HepG2 (cell line): ENCODE data around the gene RPS25. TPM values are rescaled to one million over a fixed set of nuclear protein-coding genes. Genes with fewer than 3 reads are reported as not detected.
"Not testable (repeated sequence)": the region's sequence is repeated elsewhere in the genome, so short reads cannot be mapped to it uniquely, and the experiment has no call there.

Source experiments
- ATAC-seq: fragments of 200-7000 bp; cut with Tn5 transposase; 3 replicates; pipeline ENCODE4 v1.9.1; 2020; ENCODE audit warnings: mild to moderate bottlenecking, moderate library complexity
- BruUV-seq: library from RNA; stranded (reverse); fragments of 400-500 nt; replicated peaks from 2 replicates; lab custom pipeline; 2021; lab: Mats Ljungman, UMichigan
- CTCF ChIA-PET: fragments of 300-600 bp; formaldehyde crosslinking; extraction: SDS; loops from one replicate; lab custom pipeline; 2021; ENCODE audit warnings: low total read pairs, inconsistent platforms, low intra/inter-chr PET ratio; lab: Yijun Ruan, JAX
- POLR2A ChIA-PET: fragments of 350-600 bp; sonication (Branson Sonifier 250); formaldehyde crosslinking; loops from one replicate; lab custom pipeline; 2020; ENCODE audit warnings: antibody characterized with exemption, inconsistent platforms; lab: Yijun Ruan, JAX
- DNase-seq: peaks from one replicate; pipeline ENCODE4 v3.0.0-alpha.2; 2015; ENCODE audit warnings: low spot score
- FAIRE-seq: peaks from 3 replicates; lab custom pipeline; 2011; peaks lifted over from hg19 to GRCh38; lab: Jason Lieb, UNC
- H2AFZ ChIP-seq: one replicate; pipeline ENCODE4 v1.6.1; 2011; ENCODE audit warnings: low read length, inconsistent platforms
- H3K27ac ChIP-seq: fragments of 300-600 bp; 3 replicates; pipeline ENCODE4 v1.8.0; 2011; ENCODE audit warnings: mixed run types, mild to moderate bottlenecking, mixed read lengths, low read length, inconsistent platforms; ENCODE audit not compliant: insufficient read depth; ENCODE audit errors: extremely low read length
- H3K27me3 ChIP-seq, 2 experiments: fragments of 200-600 bp in 1 of 2; 2 replicates in 1 of 2; 3 replicates in 1 of 2; pipeline versions ENCODE4 v1.6.0 to v1.8.0; 2011; ENCODE audit warnings: low read length in 2 of 2, mild to moderate bottlenecking in 2 of 2, moderate library complexity in 2 of 2, inconsistent platforms in 1 of 2; ENCODE audit not compliant: insufficient read depth in 2 of 2, control insufficient read depth in 1 of 2
- H3K36me3 ChIP-seq, 2 experiments: fragments of 200-600 bp in 1 of 2; replicated peaks in 1 of 2; 2 replicates in 1 of 2; 3 replicates in 1 of 2; pipeline versions ENCODE4 v1.5.1 to v1.8.0; 2011; ENCODE audit warnings: low read length in 2 of 2, inconsistent platforms in 1 of 2; ENCODE audit not compliant: insufficient read depth in 2 of 2, control insufficient read depth in 1 of 2
- H3K4me1 ChIP-seq: 2 replicates; pipeline ENCODE4 v1.5.1; 2012; ENCODE audit warnings: low read length, inconsistent platforms; ENCODE audit not compliant: insufficient read depth
- H3K4me2 ChIP-seq: 2 replicates; pipeline ENCODE4 v1.6.0; 2011; ENCODE audit warnings: low read depth, low read length, inconsistent platforms
- H3K4me3 ChIP-seq, 3 experiments: fragments of 200-600 bp in 1 of 3; sonication (generic), shearing (Covaris generic) in 1 of 3; replicated peaks in 1 of 3; 2 replicates each; pipeline ENCODE4 v1.5.1; 2011 to 2016; ENCODE audit warnings: low read length in 3 of 3, inconsistent platforms in 2 of 3, low read depth in 2 of 3, mild to moderate bottlenecking in 2 of 3, control low read depth in 1 of 3, mixed read lengths in 1 of 3; ENCODE audit not compliant: insufficient read depth in 1 of 3
- H3K79me2 ChIP-seq: one replicate; pipeline ENCODE4 v1.6.1; 2011; ENCODE audit warnings: low read length, inconsistent platforms; ENCODE audit not compliant: insufficient read depth
- H3K9ac ChIP-seq: 2 replicates; pipeline ENCODE4 v1.6.0; 2011; ENCODE audit warnings: mild to moderate bottlenecking, low read depth, low read length, inconsistent platforms; ENCODE audit not compliant: insufficient read depth
- H3K9me3 ChIP-seq: 2 replicates; pipeline ENCODE4 v1.5.1; 2012; ENCODE audit warnings: mild to moderate bottlenecking, low read length
- H4K20me1 ChIP-seq: 2 replicates; pipeline ENCODE4 v1.6.0; 2011; ENCODE audit warnings: inconsistent platforms, mild to moderate bottlenecking, low read length, moderate library complexity; ENCODE audit not compliant: insufficient read depth
- JDP2 ChIP-seq: sonication (generic); formaldehyde crosslinking; IDR thresholded peaks from 2 replicates; pipeline ENCODE4 v1.8.1; 2022; ENCODE audit warnings: missing genetic modification reagents, borderline replicate concordance
- MXI1 ChIP-seq: IDR thresholded peaks from 3 replicates; pipeline ENCODE4 v1.6.1; 2012; ENCODE audit warnings: low read depth, low read length, inconsistent platforms, borderline replicate concordance
- NKX3-1 ChIP-seq: sonication (generic); formaldehyde crosslinking; IDR thresholded peaks from 2 replicates; pipeline ENCODE4 v1.5.0; 2020; ENCODE audit warnings: missing genetic modification reagents
- RFX5 ChIP-seq: IDR thresholded peaks from 2 replicates; pipeline ENCODE4 v1.6.1; 2011; ENCODE audit warnings: low read depth, low read length, improper control_type of control experiment
- ZFP90 ChIP-seq: sonication (generic); formaldehyde crosslinking; IDR thresholded peaks from 2 replicates; pipeline ENCODE4 v1.8.0; 2022; ENCODE audit warnings: missing genetic modification reagents, mild to moderate bottlenecking, inconsistent platforms, borderline replicate concordance
- WGBS: methylation state at CpG from one replicate; pipeline ENCODE4 v1.1.6; 2017; ENCODE audit warnings: low lambda C conversion rate; 5-methylcytosine and 5-hydroxymethylcytosine counted together
- in situ Hi-C: cut with HindIII; loops from 2 replicates; pipeline ENCODE4 v1.10.0; 2017; ENCODE audit warnings: low pct_unique_long_range_greater_than_20kb; ENCODE audit not compliant: extremely low pct_ligation_motif_present
- intact Hi-C: fragments of 100-400 bp; cut with micrococcal nuclease; formaldehyde crosslinking; loops from one replicate; pipeline ENCODE4 v1.10.0; 2022; ENCODE audit not compliant: unreplicated experiment
- polyA plus RNA-seq, 8 experiments: library from polyadenylated mRNA; depleted of rRNA in 3 of 8; stranded (reverse) in 7 of 8; unstranded in 1 of 8; fragments of >200 nt; fragmentation: Illumina TruSeq in 4 of 8; extraction: Trizol in 4 of 8; gene quantifications; 2 replicates each; pipeline versions ENCODE4 v1.2.1 to v1.2.3, GENCODE V29; 2011 to 2016; ENCODE audit warnings: low read depth in 4 of 8, missing spikeins in 1 of 8, mixed read lengths in 1 of 8; ENCODE audit not compliant: insufficient read depth in 1 of 8
- total RNA-seq, 5 experiments: library from RNA; depleted of rRNA; stranded (reverse); fragments of >200 nt; fragmentation: Illumina TruSeq; extraction: Trizol; gene quantifications; 2 replicates each; pipeline ENCODE4 v1.2.3, GENCODE V29; 2016; ENCODE audit warnings: low read depth in 1 of 5

RPS25 gene
- total and polyA plus RNA-seq, 2 of the 13 experiments (the other 11 are each of a cell fraction or from before 2014, with no cell fraction given): 839 to 1,415 TPM

DNA sequence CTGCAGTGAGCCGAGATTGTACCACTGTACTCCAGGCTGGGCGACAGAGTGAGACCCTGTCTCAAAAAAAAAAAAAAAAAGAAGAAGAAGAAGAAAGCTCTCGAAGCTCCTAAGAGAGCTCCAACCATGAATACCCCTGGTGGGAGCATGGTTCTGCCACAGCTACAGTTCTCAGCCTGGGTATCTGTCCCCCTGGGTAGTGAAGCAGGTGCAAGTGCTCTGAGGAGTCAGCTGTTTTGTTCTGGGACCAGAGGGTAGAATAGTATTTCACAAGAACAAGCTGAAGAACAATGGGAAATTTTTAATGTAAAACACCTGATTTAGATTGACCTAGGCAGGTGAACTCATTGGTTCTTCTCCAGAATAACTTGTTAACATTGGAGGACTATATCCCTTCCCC, 43.1 kb upstream of the RPS25 start:
- Histone ChIP-seq H4K20me1 (no peaks in the 10 kb centered on the region), H3K9ac (no peak overlapping the region), H3K9me3 (no peaks in the 10 kb centered on the region), H3K4me2 (no peak overlapping the region), H3K79me2 (peaks cover 4% of the 10 kb centered on the region), H3K27ac (no peak overlapping the region), H3K4me3 (no peak overlapping the region), H3K36me3 (no peaks in the 10 kb centered on the region), H2AFZ (no peak overlapping the region), H3K4me1 (peaks cover 14% of the 10 kb centered on the region; the same call in 1 of the 2 replicates), H3K27me3 (no peaks in the 10 kb centered on the region)
- no peak for DNase-seq
- CTCF ChIA-PET: no interaction called here
- POLR2A ChIA-PET: no interaction called here
- BruUV-seq: no TSS peak
- no peak for FAIRE-seq
- WGBS: 98% methylated on average over 3 of the region's 3 CpGs
- intact Hi-C loops (no loop called here), in situ Hi-C loops (no loop called here)
- no peak for ATAC-seq
- no peak for TF ChIP-seq JDP2 (CRISPR knock-in tag)
- TF ChIP-seq RFX5: no peak
- no peak for TF ChIP-seq MXI1
- no peak for TF ChIP-seq ZFP90 (CRISPR knock-in tag)
- no peak for TF ChIP-seq NKX3-1 (CRISPR knock-in tag)

DNA sequence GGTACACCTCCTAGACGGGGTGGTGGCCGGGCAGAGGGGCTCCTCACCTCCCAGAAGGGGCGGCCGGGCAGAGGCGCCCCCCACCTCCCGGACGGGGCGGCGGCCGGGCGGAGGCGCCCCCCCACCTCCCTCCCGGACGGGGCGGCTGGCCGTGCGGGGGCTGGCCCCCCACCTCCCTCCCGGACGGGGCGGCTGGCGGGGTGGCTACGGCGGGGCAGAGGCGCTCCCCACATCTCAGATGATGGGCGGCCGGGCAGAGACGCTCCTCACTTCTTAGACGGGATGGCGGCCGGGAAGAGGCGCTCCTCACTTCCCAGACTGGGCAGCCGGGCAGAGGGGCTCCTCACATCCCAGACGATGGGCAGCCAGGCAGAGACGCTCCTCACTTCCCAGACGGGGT, 41.0 kb upstream of the RPS25 start:
- H3K27me3 ChIP-seq, DNase-seq, H3K9ac ChIP-seq, intact Hi-C loops, FAIRE-seq, POLR2A ChIA-PET, CTCF ChIA-PET, H2AFZ ChIP-seq, H4K20me1 ChIP-seq, H3K4me2 ChIP-seq, ATAC-seq, in situ Hi-C loops, BruUV-seq, H3K9me3 ChIP-seq, H3K4me3 ChIP-seq, H3K27ac ChIP-seq: not testable (repeated sequence)
- Histone ChIP-seq H3K36me3 (peaks cover 8 to 12% of the 10 kb centered on the region in 2 experiments), H3K79me2 (peaks cover 22% of the 10 kb centered on the region), H3K4me1 (peaks cover 23% of the 10 kb centered on the region)
- 88% methylated on average over 4 of the region's 35 CpGs for WGBS
